HG03159 (cell line): ENCODE data around the gene INPP5K.
A peak's percentile ranks its signal among the peaks of the same experiment; 100 is the strongest.
"Not testable (repeated sequence)": the region's sequence is repeated elsewhere in the genome, so short reads cannot be mapped to it uniquely, and the experiment has no call there.

Experiments
- ATAC-seq: cut with Tn5 transposase; IDR thresholded peaks from one replicate; pipeline ENCODE4 v1.9.1; 2021; ENCODE audit warnings: mild to moderate bottlenecking, moderate library complexity; ENCODE audit not compliant: unreplicated experiment

The INPP5K gene

DNA sequence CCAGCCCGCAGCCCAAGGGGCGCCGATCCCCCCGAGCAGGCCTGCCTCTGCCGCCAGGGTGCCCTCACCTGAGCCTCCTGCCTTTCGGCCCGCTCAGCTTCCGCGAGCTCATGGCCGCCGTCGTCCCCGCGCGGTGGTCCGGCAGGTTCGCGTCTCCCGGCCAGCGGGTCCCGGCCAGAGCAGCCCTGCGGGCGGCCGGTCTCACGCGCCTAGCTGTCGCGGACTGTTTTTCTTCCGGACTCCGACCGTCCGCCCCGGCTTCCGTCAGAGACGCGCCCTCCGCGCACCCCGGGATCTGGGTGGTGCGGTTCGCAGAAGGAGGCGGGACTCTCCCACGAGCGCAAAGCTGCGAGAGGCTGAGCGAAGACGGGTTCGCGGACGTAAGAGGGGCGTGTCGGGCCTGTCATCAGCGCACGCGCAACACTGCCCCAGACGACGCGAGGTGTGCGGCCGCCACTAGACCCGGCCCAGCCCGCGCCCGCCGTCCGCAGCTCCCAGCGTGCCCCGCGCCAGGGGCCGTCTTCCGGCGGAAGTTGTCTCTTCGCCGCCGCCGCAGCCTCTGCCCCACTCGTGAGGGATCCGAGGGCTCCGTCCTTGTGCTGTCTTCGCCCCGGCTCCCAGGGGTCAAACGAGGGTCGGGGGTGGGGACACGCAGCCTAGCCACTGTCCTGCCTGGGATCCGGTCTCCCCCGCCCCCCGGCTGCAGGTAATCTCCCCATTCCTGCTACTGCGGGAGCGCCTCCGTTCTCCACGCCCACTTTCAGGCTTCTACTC is at the start of gene INPP5K:
Gene INPP5K (minus strand): TSS at position 225 of the 774 bp plus-strand sequence. CDS start 113 bp downstream, at position 112.
- peak; percentile 83 for ATAC-seq

DNA sequence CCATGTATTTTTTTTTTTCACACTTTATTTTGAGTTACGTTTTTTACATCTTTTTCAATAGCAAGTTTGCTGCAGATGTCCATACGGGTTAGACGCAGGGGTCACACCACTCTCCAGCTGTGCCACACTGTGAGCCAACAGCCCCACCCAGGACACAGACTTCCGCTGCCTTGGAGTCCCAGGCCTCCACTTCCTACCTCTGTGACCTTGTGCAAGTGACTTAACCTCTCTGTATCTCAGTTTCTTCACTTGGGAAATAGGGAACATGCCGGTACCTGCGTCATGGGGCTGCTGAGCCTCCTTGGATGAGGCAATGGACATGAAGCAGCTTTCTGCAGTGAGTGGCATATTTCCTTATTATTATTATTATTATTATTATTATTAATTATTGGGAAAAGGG is 49.5 kb upstream of the INPP5K start:
- no peak for ATAC-seq

DNA sequence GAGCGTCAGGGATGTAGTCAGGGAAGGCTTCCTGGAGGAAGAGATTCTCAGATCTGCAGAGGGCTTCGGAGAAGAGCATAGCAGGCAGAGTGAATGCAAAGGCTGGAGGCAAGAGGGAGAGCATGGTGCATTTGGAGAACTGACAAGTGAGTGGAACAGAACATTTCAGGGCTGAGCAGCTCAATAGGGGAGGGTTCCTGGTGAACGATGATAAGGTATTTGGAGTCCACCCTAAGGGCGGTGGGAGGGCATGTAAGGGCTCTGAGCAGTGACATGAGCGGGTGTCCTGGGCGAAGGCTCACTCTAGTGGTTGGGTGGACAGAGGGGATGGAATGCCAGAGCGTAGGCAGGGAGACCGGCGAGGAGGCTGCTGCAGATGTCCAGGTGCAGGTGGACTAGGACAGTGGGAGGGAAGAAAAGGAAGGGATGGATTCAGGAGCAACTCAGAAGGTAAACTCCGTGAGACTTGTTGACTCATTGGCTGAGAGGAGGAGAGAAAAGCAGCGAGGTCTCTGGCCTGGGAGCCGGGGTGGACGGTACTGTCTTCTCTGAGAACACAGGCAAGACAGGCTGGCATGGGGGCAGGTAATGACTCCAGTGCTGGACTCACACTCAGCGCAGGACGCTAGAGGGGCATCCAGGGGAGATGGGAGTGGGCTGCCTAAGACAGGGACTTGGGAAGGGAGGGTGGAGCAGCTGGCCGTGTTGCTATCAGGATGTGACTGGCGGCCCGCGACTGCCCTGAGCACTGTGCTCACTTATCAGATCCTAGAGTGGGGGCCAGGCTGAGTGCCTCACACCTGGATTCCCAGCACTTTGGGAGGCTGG is 47.6 kb upstream of the INPP5K start:
- ATAC-seq, result no peak

DNA sequence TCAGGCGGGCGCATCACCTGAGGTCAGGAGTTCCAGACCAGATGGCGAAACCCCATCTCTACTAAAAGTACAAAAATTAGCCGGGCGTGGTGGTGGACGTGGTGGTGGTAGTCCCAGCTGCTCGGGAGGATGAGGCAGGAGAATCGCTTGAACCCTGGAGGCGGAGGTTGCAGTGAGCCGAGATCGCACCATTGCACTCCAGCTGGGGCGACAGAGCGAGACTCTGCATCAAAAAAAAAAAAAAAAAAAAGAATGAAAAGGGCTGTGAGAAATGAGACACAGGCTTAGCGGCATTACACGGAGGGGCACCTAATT is 47.0 kb upstream of the INPP5K start:
- not testable (repeated sequence) for ATAC-seq

DNA sequence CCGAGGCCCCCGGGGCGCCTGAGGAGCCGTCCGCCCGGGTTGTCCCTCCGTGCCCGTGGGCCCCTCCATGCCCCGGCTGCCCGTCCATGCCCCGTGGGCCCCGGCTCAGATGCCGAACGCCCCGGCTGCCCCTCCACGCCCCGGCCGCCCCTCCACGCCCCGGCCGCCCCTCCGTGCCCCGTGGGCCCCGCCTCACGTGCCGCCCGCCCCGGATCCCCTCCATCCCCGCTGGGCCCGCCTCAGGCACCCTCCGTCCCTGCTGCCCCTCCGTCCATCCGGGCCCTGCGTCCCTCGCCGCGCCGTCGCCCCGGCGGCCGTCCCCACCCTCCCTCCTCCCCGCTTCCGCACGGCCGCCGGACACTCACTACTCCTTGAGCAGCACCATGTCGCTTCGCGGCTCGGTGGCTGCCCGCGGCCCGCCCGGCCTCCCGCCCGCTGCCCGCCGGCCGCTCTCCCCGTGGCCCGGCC is 45.8 kb upstream of the INPP5K start:
- peak; percentile 26 for ATAC-seq

- ATAC-seq, result peak; percentile 22
Measured at GRCh38 chr17:1561420-1562175, 45.2 kb upstream of the INPP5K start.

DNA sequence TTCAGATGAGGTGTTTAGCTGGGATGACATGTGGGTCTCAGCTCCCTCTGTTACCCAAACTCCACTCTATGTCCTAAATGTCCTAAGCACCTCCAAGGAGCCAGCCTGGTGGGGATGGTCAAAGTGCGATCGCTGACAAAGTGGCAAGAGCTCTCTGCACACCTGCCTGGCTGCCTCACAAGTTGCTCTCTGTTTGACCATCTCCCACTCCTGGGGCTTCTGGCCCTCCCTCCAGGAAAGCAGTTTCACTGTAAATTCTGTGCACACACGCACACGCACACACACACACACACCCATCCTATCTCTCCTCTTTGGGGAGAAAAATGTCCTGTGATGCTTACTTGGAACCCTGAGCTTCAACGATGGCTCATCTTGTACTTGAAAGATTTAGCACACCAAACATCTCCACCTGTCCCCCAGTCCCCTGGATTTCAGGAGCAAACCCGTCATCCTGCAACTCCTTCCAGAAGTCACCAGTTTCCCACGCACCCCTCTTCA is 44.5 kb upstream of the INPP5K start:
- ATAC-seq, result no peak

DNA sequence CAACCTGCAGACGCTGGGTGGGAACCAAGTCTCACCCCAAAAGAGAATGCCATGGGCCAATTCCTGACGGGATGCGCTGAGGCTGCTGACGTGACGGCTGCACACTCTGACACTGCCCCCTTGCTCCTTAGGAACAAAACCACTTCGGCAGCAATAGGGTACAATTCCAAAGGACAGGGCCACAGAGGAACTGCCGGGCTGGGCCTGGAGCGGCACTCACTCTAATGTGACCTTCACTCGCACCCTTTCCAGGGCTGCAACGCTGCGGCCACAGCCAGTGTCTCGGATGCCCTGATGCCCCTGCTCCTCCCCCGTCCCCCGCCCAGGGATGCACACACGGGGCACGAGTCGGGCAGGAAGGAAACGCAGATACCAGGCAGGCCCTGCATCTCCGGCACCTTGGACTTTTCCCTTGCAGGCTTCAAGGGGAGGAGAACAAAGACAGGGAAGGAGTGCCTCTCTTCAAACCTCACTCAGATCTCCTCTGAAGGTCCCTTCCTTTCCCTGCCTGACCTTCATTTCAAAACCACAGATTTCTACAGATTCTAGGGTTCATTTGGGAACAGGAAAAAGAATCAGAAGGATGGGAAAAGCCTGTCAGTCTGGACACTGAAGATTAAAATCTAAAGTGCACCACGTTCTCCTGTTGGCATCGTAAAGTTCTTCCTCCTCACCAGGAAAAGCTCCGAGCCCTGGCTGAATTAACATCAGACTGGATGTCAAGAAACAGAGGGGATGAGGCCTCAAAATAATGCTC is 43.9 kb upstream of the INPP5K start:
- ATAC-seq, result no peak

- no peak for ATAC-seq
Measured at GRCh38 chr17:1559047-1560043, 42.9 kb upstream of the INPP5K start.

- no peak for ATAC-seq
Measured at GRCh38 chr17:1558401-1558800, 42.0 kb upstream of the INPP5K start.

DNA sequence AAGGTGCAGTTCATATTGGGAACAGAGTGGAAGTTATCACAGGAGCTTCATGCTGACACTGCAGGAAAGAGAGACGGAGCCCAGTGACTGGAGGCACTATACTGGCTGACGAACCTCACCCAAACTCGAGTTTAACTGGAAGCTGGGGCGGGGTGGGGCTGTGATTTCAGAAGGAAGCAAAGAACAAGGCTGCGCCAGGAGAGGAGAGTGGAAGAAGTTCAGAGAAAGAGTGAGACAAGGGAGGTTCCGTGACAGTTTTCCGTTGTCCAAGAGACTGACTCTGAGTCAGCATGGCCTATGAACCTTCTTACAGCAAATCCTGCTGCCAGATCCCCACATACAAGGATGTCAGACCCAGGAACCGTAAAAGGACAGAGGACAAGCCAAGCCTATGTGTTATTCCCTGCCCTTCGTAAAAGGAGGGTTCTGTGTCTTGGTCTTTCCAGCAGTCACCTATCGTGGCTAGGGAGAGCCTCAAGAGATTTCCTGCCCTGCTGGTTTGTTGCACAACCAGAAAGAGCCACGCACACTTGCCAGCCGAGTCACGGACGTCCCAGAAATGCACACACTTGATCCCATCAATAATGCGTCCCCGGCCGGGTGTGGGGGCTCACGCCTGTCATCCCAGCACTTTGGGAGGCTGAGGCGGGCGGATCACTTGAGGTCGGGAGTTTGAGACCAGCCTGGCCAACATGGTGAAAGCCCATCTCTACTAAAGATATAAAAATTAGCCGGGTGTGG is 41.1 kb upstream of the INPP5K start:
- no peak for ATAC-seq

DNA sequence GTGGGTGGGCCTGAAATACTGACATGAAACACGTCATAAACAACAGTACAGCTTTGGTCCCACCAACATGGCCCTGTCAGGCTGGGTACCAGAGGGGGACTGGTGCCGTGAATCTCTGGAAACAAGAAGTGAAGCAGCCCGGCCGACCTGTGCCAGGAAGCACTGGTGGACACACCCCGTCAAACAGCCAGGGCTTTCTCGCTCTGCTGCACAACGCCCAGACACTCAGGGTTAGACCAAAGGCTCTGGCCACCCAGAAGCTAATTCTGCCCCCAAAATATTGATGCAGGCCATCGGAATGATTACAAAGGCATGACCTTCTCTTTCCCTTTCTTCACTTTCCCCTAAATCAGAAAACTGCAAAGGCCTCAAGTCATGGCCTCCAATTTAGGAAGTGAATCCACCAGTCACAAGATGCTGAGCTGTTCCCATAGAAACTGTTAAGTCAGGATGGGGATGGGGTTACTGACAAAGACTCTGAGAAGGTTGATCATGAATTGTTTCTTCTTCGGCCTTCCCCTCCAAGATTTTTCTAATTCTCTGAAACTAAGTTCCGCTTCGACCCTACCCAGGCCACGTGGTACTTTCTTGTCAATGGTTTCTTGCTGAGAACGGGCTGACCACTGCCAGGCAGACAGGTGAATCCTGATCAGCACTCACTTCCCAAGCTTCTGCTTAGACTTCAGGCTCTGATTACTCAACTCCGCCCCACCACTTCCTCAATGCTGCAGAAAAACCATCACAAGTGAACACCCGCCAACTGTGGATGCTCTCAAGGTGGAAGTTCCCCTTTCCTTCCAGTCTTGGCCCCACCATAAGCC is 39.4 kb upstream of the INPP5K start:
- no peak for ATAC-seq

GRCh38 chr17:1554751-1555540 is 38.5 kb upstream of the INPP5K start:
- ATAC-seq, result no peak

- no peak for ATAC-seq
Measured at GRCh38 chr17:1553354-1554266, 37.2 kb upstream of the INPP5K start.

DNA sequence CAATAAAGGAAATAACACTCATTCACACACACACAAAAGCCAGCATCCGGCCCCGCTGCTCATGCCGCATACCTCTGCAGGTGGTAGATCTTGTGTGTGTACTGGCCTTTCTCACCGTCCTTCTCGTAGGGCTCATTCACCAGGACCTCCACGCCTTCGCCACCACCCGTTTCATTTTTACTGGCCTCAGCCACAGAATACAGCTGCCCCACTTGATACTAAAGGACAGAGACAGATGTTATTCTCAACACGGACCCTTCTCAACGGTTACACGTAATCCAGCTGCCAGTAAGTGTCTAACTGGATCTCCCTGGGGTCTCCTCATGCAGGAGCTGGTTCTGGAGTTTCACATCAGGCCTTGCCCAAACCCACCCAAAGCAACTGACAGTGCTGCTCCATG is 36.5 kb upstream of the INPP5K start:
- ATAC-seq, result no peak

DNA sequence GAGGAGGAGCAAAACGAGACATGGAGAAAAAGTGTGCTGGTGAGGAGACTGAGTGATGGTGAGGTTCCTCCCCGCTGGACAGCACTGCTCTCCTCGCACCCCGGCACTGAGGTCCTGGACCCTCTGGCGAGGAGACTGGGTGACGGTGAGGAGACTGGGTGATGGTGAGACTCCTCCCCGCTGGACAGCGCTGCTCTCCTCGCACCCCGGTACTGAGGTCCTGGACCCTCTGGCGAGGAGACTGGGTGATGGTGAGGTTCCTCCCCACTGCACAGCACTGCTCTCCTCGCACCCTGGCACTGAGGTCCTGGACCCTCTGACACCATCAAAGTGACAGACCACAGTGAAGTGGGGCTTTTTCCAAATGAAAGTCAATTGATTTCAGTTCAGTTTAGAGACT is 35.3 kb upstream of the INPP5K start:
- no peak for ATAC-seq
